Ascending aorta (tissue), 2 donors: ENCODE measurements around the gene NPFFR1. TPM values are rescaled to one million over a fixed set of nuclear protein-coding genes. Genes with fewer than 3 reads are reported as not detected.

ENCODE experiments used
- DNase-seq, 2 donors: peaks; one replicate each; pipeline ENCODE4 v3.0.0-alpha.2; 2019; ENCODE audit warnings: low spot score in 2 of 2
- H3K27ac ChIP-seq, 2 donors: fragments of 200-600 bp; sonication (generic); one replicate each; pipeline ENCODE4 v1.5.1; 2016 to 2017; ENCODE audit warnings: mild to moderate bottlenecking in 1 of 2
- H3K27me3 ChIP-seq: fragments of 200-600 bp; sonication (generic); one replicate; pipeline ENCODE4 v1.5.1; 2017
- H3K36me3 ChIP-seq, 2 donors: fragments of 200-600 bp; sonication (generic); one replicate each; pipeline ENCODE4 v1.5.1; 2016
- H3K4me1 ChIP-seq, 2 donors: fragments of 200-600 bp; sonication (generic); one replicate each; pipeline ENCODE4 v1.5.1; 2016 to 2017; ENCODE audit warnings: mild to moderate bottlenecking in 1 of 2
- H3K4me3 ChIP-seq, 2 donors: fragments of 200-600 bp; sonication (generic); one replicate each; pipeline ENCODE4 v1.5.1; 2016 to 2017; ENCODE audit warnings: mild to moderate bottlenecking in 1 of 2
- H3K9me3 ChIP-seq, 2 donors: fragments of 200-600 bp; sonication (generic); one replicate each; pipeline ENCODE4 v1.5.1; 2016
- intact Hi-C: fragments of 100-400 bp; cut with DNase I; formaldehyde crosslinking; loops from one replicate; pipeline ENCODE4 v1.15.1; 2023
- total RNA-seq: library from RNA; depleted of rRNA; stranded (reverse); fragments of >200 nt; gene quantifications from one replicate; pipeline ENCODE4 v1.1.0, GENCODE V29; 2016
- TF ChIP-seq, protein P1 (sequence below), 3 experiments: fragments of 200-600 bp in 2 of 3; fragments of 450-650 bp in 1 of 3; sonication (generic) in 2 of 3; IDR thresholded peaks; one replicate each; pipeline ENCODE4 v1.5.1; 2016 to 2019; ENCODE audit warnings: antibody characterized with exemption in 3 of 3, mild to moderate bottlenecking in 1 of 3, moderate library complexity in 1 of 3

Gene NPFFR1
- total RNA-seq, 1 donor from 2014 or later, result not detected

DNA sequence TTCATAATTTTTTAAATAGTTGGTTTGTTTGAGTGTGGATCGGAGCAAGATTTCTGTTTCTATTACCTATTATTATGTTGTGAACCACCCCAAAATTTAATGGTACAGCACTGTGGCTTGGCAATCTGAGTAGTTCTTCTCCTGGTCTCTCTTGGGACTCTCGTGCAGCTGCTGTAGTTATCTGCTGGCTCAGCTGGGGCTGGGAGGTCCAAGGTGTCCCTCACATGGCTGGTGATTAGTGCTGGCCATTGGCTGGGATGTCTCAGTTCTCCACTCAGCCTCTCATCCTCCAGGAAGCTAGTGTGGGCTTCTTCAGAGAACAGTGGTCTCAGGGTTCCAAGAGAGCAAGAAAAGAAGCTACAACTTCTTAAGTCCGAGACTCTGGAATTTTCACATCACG lies 15.4 kb downstream of the NPFFR1 start:
- Histone ChIP-seq H3K4me3 (no peak overlapping the region), H3K4me1 (no peaks in the 10 kb centered on the region), H3K9me3 (no peaks in the 10 kb centered on the region), H3K36me3 (no peaks in the 10 kb centered on the region), H3K27ac (no peak overlapping the region), H3K27me3 (no peaks in the 10 kb centered on the region)
- intact Hi-C loops, result loop anchor here (10.0 kb wide), 2 partner anchors 56 to 1306 kb away; no protein-coding TSS in a partner anchor
- TF ChIP-seq, protein P1, sequence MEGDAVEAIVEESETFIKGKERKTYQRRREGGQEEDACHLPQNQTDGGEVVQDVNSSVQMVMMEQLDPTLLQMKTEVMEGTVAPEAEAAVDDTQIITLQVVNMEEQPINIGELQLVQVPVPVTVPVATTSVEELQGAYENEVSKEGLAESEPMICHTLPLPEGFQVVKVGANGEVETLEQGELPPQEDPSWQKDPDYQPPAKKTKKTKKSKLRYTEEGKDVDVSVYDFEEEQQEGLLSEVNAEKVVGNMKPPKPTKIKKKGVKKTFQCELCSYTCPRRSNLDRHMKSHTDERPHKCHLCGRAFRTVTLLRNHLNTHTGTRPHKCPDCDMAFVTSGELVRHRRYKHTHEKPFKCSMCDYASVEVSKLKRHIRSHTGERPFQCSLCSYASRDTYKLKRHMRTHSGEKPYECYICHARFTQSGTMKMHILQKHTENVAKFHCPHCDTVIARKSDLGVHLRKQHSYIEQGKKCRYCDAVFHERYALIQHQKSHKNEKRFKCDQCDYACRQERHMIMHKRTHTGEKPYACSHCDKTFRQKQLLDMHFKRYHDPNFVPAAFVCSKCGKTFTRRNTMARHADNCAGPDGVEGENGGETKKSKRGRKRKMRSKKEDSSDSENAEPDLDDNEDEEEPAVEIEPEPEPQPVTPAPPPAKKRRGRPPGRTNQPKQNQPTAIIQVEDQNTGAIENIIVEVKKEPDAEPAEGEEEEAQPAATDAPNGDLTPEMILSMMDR (IDR thresholded peaks at IDR 0.05), result no peak
- no peak for DNase-seq

DNA sequence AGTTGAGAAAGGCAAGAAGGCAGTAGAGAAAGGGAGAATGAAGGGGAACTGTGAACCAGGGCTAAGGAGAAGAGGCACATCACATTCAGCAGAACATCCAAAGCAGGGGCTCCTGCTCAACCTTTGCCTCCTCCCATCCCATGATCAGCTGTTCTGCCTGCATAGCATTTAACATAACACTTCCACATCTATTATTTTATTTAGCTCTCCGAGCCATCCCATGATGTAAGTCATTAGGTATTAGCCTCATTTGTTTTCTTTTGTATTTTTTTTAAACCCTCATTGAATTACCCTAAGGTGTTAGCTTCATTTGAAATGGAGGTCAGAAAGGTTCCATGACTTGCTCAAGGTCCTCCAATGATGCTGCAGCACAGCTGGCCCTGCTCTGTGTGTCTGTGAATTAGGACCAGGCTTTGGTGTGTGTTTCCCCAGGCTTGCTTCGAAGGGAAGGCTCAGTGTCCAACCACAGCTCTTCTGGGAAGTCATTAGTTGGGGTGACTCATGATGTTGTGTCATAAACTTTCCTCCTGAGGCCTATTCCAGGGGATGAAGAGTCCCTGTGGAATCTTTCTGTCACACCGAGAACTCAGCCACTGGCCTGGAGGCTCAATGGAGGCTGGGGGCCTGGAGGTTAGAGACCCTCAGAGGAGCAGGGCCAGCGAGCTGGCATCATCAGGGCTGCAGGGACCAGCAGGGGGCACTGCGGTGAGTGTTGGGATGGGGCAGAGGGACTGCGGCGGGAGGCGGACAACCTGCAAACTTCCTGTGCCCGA lies 16.5 kb downstream of the NPFFR1 start:
- no peaks in the 10 kb centered on the region for H3K9me3 ChIP-seq
- no peaks in the 10 kb centered on the region for H3K4me1 ChIP-seq
- no peaks in the 10 kb centered on the region for H3K27me3 ChIP-seq
- no peaks in the 10 kb centered on the region for H3K36me3 ChIP-seq
- H3K4me3 ChIP-seq, result no peak overlapping the region
- DNase-seq, result no peak
- no peak overlapping the region for H3K27ac ChIP-seq
- TF ChIP-seq, protein P1 (IDR thresholded peaks at IDR 0.05), result no peak
- intact Hi-C loops, result loop anchor here (10.0 kb wide), 2 partner anchors 57 to 1307 kb away; no protein-coding TSS in a partner anchor

DNA sequence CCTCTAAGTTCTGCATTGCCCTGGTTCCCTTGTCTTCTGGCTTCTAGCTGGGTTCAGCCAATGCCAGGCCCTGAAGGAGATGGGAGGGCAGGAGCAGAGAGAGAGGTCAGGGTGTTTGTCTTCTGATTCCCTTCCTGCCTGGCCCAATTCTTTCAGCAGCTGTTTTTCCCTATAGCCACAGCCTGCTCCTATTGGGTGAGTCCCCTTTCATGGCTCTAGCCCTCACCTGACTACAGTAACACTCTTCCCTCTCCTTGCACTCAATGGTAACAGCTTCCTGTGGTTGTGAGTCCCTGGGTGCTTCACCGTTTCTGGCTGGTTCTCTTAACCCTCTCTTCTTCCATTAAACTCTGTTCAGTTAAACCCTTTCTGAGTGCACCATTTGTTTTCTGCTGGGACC lies 17.1 kb downstream of the NPFFR1 start:
- Histone ChIP-seq H3K36me3 (no peaks in the 10 kb centered on the region), H3K27me3 (no peaks in the 10 kb centered on the region), H3K4me3 (no peak overlapping the region), H3K9me3 (no peaks in the 10 kb centered on the region), H3K27ac (no peak overlapping the region), H3K4me1 (no peaks in the 10 kb centered on the region)
- TF ChIP-seq, protein P1 (IDR thresholded peaks at IDR 0.05), result no peak
- intact Hi-C loops, result loop anchor here (10.0 kb wide), 2 partner anchors 58 to 1308 kb away; no protein-coding TSS in a partner anchor
- no peak for DNase-seq

DNA sequence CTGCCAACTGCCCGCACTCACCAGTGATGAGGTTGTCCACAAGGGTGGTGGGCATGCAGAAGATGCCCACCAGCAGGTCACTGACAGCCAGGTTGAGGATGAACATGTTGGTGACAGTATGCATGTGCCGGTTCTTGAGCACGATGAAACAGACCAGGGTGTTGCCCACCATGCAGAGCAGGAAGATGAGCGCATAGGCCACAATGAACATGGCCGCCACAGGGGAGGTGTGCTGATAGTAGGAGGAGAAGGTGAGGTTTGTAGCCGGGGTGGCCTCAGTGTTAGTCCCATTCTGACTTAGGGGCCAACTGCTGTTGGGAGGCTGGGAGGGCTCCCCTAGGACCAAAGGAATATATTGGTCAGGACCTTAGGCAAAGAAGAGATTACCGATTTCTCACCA lies 17.7 kb downstream of the NPFFR1 start:
- no peaks in the 10 kb centered on the region for H3K27me3 ChIP-seq
- H3K27ac ChIP-seq, result no peak overlapping the region
- no peaks in the 10 kb centered on the region for H3K4me1 ChIP-seq
- H3K4me3 ChIP-seq, result no peak overlapping the region
- no peaks in the 10 kb centered on the region for H3K36me3 ChIP-seq
- TF ChIP-seq, protein P1 (IDR thresholded peaks at IDR 0.05), result no peak
- intact Hi-C loops, result loop anchor here (10.0 kb wide), 2 partner anchors 59 to 1309 kb away; no protein-coding TSS in a partner anchor
- DNase-seq, result no peak
- no peaks in the 10 kb centered on the region for H3K9me3 ChIP-seq

DNA sequence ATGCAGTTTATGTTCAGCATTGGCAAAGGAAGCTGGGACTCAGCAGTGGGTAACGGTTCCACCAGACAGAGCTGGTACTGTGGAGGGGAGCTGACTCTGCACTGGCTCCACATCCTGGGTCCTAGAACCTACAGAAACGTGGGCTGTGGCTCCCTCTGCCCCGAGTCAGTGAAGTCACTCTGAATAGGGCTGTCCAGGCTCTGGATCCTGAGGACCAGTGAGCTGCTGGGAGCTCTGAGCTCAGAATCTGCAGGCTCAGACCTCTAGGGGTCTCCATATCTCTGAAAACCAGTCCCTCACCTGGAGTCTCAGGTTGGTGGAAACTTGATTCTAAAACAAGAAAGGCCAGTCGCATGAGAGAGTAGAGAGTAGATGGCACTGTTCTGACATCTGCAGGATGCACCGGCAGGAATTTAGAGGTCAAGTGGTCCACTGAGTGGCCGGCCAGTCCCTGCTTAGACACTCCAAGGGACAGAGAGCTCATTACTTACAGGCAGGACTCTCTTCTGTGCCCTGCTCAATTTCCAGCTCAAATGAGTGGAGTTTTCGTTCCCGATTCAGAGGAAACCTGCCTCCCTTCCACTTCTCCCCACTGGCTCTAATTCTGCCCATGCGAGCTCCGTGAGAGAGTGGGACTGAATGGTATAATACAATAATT lies 18.6 kb downstream of the NPFFR1 start:
- DNase-seq, result no peak
- H3K27ac ChIP-seq, result no peak overlapping the region
- intact Hi-C loops, result loop anchor here (10.0 kb wide), 2 partner anchors 60 to 1310 kb away; no protein-coding TSS in a partner anchor
- H3K4me3 ChIP-seq, result no peak overlapping the region
- TF ChIP-seq, protein P1 (IDR thresholded peaks at IDR 0.05), result no peak
- no peaks in the 10 kb centered on the region for H3K4me1 ChIP-seq
- no peaks in the 10 kb centered on the region for H3K36me3 ChIP-seq
- H3K27me3 ChIP-seq, result no peaks in the 10 kb centered on the region
- H3K9me3 ChIP-seq, result no peaks in the 10 kb centered on the region
